A549 (cell line): ENCODE results near the gene SPATA9. TPM values are rescaled to one million over a fixed set of nuclear protein-coding genes. Genes with fewer than 3 reads are reported as not detected.

Experiments used
- ATAC-seq, 2 experiments: fragments of 200-7000 bp in 1 of 2; fragments of >200 bp in 1 of 2; cut with Nextera tagmentation in 1 of 2; cut with Tn5 transposase in 1 of 2; 3 replicates each; pipeline versions ENCODE4 v1.8.0 to v1.9.1; 2018 to 2020; ENCODE audit warnings: mild to moderate bottlenecking in 1 of 2, moderate library complexity in 1 of 2
- CTCF ChIA-PET: fragments of 300-600 bp; sonication (Branson Sonifier 250); formaldehyde crosslinking; extraction: SDS; loops from one replicate; lab custom pipeline; 2021; ENCODE audit warnings: antibody characterized with exemption, inconsistent platforms; lab: Yijun Ruan, JAX
- POLR2A ChIA-PET: fragments of 350-600 bp; formaldehyde crosslinking; extraction: SDS; loops from one replicate; lab custom pipeline; 2021; ENCODE audit warnings: antibody characterized with exemption, inconsistent platforms; lab: Yijun Ruan, JAX
- DNase-seq, 2 experiments: peaks; one replicate each; pipeline versions ENCODE4 v3.0.0 to v3.0.0-alpha.2; 2011 to 2016; ENCODE audit warnings: low read depth in 1 of 2, low spot score in 1 of 2
- FAIRE-seq: peaks from 2 replicates; lab custom pipeline; 2011; peaks lifted over from hg19 to GRCh38; lab: Jason Lieb, UNC
- H3K27ac ChIP-seq, 2 experiments: fragments of >200 bp; sonication (Bioruptor Twin); formaldehyde crosslinking; 3 replicates each; pipeline ENCODE4 v1.5.1; 2016 to 2017
- H3K4me1 ChIP-seq: fragments of >200 bp; sonication (Bioruptor Twin); formaldehyde crosslinking; 3 replicates; pipeline ENCODE4 v1.6.1; 2016
- H3K4me2 ChIP-seq: fragments of >200 bp; sonication (Bioruptor Twin); formaldehyde crosslinking; 3 replicates; pipeline ENCODE4 v1.6.1; 2016
- H3K4me3 ChIP-seq: fragments of >200 bp; sonication (Bioruptor Twin); formaldehyde crosslinking; 3 replicates; pipeline ENCODE4 v1.5.1; 2016
- H3K9me3 ChIP-seq: fragments of >200 bp; sonication (Bioruptor Twin); formaldehyde crosslinking; 3 replicates; pipeline ENCODE4 v1.6.1; 2016
- CBX8 ChIP-seq: fragments of 200-600 bp; sonication (generic); IDR thresholded peaks from 2 replicates; pipeline ENCODE4 v1.6.1; 2016
- CHD2 ChIP-seq: fragments of 150-350 bp; IDR thresholded peaks from 2 replicates; pipeline ENCODE4 v1.6.1; 2014; ENCODE audit warnings: low read length; ENCODE audit not compliant: partially characterized antibody
- E2F6 ChIP-seq: IDR thresholded peaks from 2 replicates; pipeline ENCODE4 v1.6.1; 2012; ENCODE audit warnings: low read depth, borderline replicate concordance
- EHF ChIP-seq: fragments of 250-450 bp; sonication (Bioruptor Pico); IDR thresholded peaks from 2 replicates; pipeline ENCODE4 v1.5.0; 2020; ENCODE audit warnings: mild to moderate bottlenecking
- EP300 ChIP-seq, 2 experiments: fragments of >200 bp; sonication (Bioruptor Twin); formaldehyde crosslinking; IDR thresholded peaks; 2 replicates in 1 of 2; 3 replicates in 1 of 2; pipeline ENCODE4 v1.6.1; 2016 to 2017
- ESRRA ChIP-seq: fragments of 150-350 bp; IDR thresholded peaks from 2 replicates; pipeline ENCODE4 v1.6.1; 2014; ENCODE audit warnings: mild to moderate bottlenecking, low read length, borderline replicate concordance
- FOSB ChIP-seq: fragments of 250-450 bp; sonication (Bioruptor Pico); IDR thresholded peaks from 2 replicates; pipeline ENCODE4 v1.5.0; 2020; ENCODE audit warnings: mild to moderate bottlenecking, moderate library complexity
- FOSL2 ChIP-seq, 2 experiments: fragments of 450-650 bp in 1 of 2; fragments of >200 bp in 1 of 2; sonication (Bioruptor Twin) in 1 of 2; formaldehyde crosslinking; IDR thresholded peaks; 2 replicates each; pipeline versions ENCODE4 v1.5.0 to v1.6.1; 2016 to 2020; ENCODE audit warnings: mild to moderate bottlenecking in 1 of 2, moderate library complexity in 1 of 2
- GATA3 ChIP-seq: IDR thresholded peaks from 2 replicates; pipeline ENCODE4 v1.6.1; 2012; ENCODE audit warnings: borderline replicate concordance
- HDAC2 ChIP-seq: fragments of 200-600 bp; sonication (generic); IDR thresholded peaks from 2 replicates; pipeline ENCODE4 v1.6.1; 2016
- HEYL ChIP-seq: fragments of 250-450 bp; sonication (Bioruptor Pico); IDR thresholded peaks from 2 replicates; pipeline ENCODE4 v1.8.0; 2021; ENCODE audit warnings: mild to moderate bottlenecking, moderate library complexity
- HOXB13 ChIP-seq: fragments of 250-450 bp; sonication (Bioruptor Pico); IDR thresholded peaks from 2 replicates; pipeline ENCODE4 v1.5.0; 2020; ENCODE audit warnings: low read depth, mild to moderate bottlenecking, moderate library complexity
- HOXB5 ChIP-seq: fragments of 250-450 bp; sonication (Bioruptor Pico); IDR thresholded peaks from 2 replicates; pipeline ENCODE4 v1.5.0; 2020; ENCODE audit warnings: mild to moderate bottlenecking, moderate library complexity
- KDM1A ChIP-seq: fragments of 200-600 bp; sonication (generic); IDR thresholded peaks from 2 replicates; pipeline ENCODE4 v1.6.1; 2016; ENCODE audit warnings: low read depth, mild to moderate bottlenecking
- MYC ChIP-seq: IDR thresholded peaks from 2 replicates; pipeline ENCODE4 v1.6.1; 2012; ENCODE audit warnings: mild to moderate bottlenecking, inconsistent platforms, low read length, improper control_type of control experiment, borderline replicate concordance
- NR3C1 ChIP-seq: fragments of >200 bp; sonication (Bioruptor Twin); formaldehyde crosslinking; IDR thresholded peaks from 3 replicates; pipeline ENCODE4 v1.6.1; 2017
- PHF8 ChIP-seq: fragments of 200-600 bp; sonication (generic); IDR thresholded peaks from 2 replicates; pipeline ENCODE4 v1.6.1; 2016; ENCODE audit warnings: low read depth, mild to moderate bottlenecking, antibody characterized with exemption, moderate library complexity, borderline replicate concordance
- RNF2 ChIP-seq: fragments of 200-600 bp; sonication (generic); IDR thresholded peaks from 2 replicates; pipeline ENCODE4 v1.6.1; 2016; ENCODE audit warnings: low read depth, mild to moderate bottlenecking, antibody characterized with exemption, moderate library complexity, borderline replicate concordance
- SMC3 ChIP-seq: fragments of >200 bp; sonication (Bioruptor Twin); formaldehyde crosslinking; IDR thresholded peaks from 3 replicates; pipeline ENCODE4 v1.6.1; 2018; ENCODE audit warnings: inconsistent platforms
- TP53 ChIP-seq: fragments of 250-450 bp; sonication (Bioruptor Pico); IDR thresholded peaks from 2 replicates; pipeline ENCODE4 v1.5.0; 2021; ENCODE audit warnings: mild to moderate bottlenecking, moderate library complexity
- USF2 ChIP-seq: fragments of 450-650 bp; IDR thresholded peaks from 2 replicates; pipeline ENCODE4 v1.6.1; 2014; ENCODE audit warnings: antibody characterized with exemption
- ZC3H11A ChIP-seq: fragments of 450-650 bp; IDR thresholded peaks from 2 replicates; pipeline ENCODE4 v1.6.1; 2014; ENCODE audit warnings: antibody characterized with exemption, mild to moderate bottlenecking
- ZFP36 ChIP-seq: fragments of 450-650 bp; IDR thresholded peaks from 2 replicates; pipeline ENCODE4 v1.6.1; 2014; ENCODE audit warnings: borderline replicate concordance; ENCODE audit not compliant: partially characterized antibody
- WGBS: methylation state at CpG from one replicate; pipeline ENCODE4 v1.1.6; 2017; ENCODE audit errors: missing lambda C conversion rate; 5-methylcytosine and 5-hydroxymethylcytosine counted together
- polyA plus RNA-seq, 4 experiments: library from polyadenylated mRNA; depleted of rRNA in 3 of 4; stranded (reverse); fragments of >200 nt; fragmentation: RNase III in 1 of 4; extraction: RNeasy Plus Mini Kit Qiagen cat#74134 plus additional on column Dnase treatment in 1 of 4; gene quantifications; 2 replicates in 3 of 4; 3 replicates in 1 of 4; pipeline ENCODE4 v1.2.3, GENCODE V29; 2011 to 2017
- TF ChIP-seq, protein P1 (sequence below): fragments of 250-450 bp; sonication (Bioruptor Pico); IDR thresholded peaks from 2 replicates; pipeline ENCODE4 v1.5.0; 2020; ENCODE audit warnings: low read depth, mild to moderate bottlenecking, moderate library complexity

Gene SPATA9
- polyA plus RNA-seq, 2 of the 4 experiments (the other 2 are of a cell fraction), result 0.16 TPM; not detected in 1

DNA sequence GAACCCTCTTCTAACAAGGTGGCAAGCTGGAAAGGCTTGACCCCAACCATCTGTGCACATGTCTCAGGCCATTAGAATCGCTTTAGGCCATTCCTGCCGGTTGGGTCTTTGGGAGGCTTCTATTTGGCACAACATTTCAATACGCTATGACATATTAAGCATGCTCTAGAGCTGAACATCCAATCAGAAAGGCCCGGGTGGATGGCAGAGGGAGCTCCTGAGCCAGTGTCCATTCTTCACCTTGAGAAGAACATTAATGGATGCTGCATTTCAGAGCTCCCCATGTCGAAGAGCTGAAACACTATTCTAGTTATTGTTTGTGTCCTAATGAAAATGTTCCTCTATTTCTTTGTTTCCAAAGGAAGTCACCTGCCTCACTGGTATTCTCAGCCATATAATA is 12.8 kb downstream of the SPATA9 start:
- no peak overlapping the region for H3K4me2 ChIP-seq
- no peak for DNase-seq
- no peaks in the 10 kb centered on the region for H3K9me3 ChIP-seq
- no peaks in the 10 kb centered on the region for H3K4me1 ChIP-seq
- 82% methylated on average over 5 of the region's 5 CpGs for WGBS
- POLR2A ChIA-PET, result interaction anchor here (1.2 kb wide), 1 partner anchor 23 kb away, joined by 4 read pairs; the partner anchor contains the start of gene RFESD
- CTCF ChIA-PET, result interaction anchor here (0.6 to 3.3 kb wide), 7 partner anchors 8 to 176 kb away, joined by 3 to 18 read pairs (median 5); no protein-coding TSS in a partner anchor
- H3K27ac ChIP-seq, result no peak overlapping the region
- no peak for FAIRE-seq
- TF ChIP-seq MYC (no peak), TP53 (CRISPR knock-in tag) (no peak), EP300 (IDR thresholded peaks at IDR 0.05) (no peak), FOSL2 (IDR thresholded peaks at IDR 0.05) (no peak), FOSL2 (CRISPR knock-in tag; IDR thresholded peaks at IDR 0.05) (no peak), PHF8 (no peak), HEYL (CRISPR knock-in tag) (no peak), ZFP36 (no peak), HOXB5 (CRISPR knock-in tag) (no peak), NR3C1 (no peak), E2F6 (no peak), CHD2 (no peak)
- TF ChIP-seq, protein P1, sequence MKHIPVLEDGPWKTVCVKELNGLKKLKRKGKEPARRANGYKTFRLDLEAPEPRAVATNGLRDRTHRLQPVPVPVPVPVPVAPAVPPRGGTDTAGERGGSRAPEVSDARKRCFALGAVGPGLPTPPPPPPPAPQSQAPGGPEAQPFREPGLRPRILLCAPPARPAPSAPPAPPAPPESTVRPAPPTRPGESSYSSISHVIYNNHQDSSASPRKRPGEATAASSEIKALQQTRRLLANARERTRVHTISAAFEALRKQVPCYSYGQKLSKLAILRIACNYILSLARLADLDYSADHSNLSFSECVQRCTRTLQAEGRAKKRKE, result no peak
- ATAC-seq, result no peak
- H3K4me3 ChIP-seq, result no peak overlapping the region

GRCh38 chr5:95669540-95669939 is 13.3 kb downstream of the SPATA9 start:
- DNase-seq (no peak), FAIRE-seq (no peak), ATAC-seq (no peak)
- CTCF ChIA-PET, result interaction anchor here (1.6 to 3.3 kb wide), 4 partner anchors 12 to 177 kb away, joined by 5 to 18 read pairs (median 6); no protein-coding TSS in a partner anchor
- no peak overlapping the region for H3K4me2 ChIP-seq
- WGBS, result 89% methylated on average over 4 of the region's 4 CpGs
- H3K4me1 ChIP-seq, result peaks cover under 1% of the 10 kb centered on the region; the same call in 1 of the 3 replicates
- H3K9me3 ChIP-seq, result no peaks in the 10 kb centered on the region
- TF ChIP-seq EHF (CRISPR knock-in tag), result no peak
- TF ChIP-seq, protein P1, result no peak
- no peak for TF ChIP-seq USF2
- no peak for TF ChIP-seq ZFP36
- no peak for TF ChIP-seq HOXB13 (CRISPR knock-in tag)
- TF ChIP-seq GATA3, result no peak
- no peak for TF ChIP-seq ZC3H11A
- TF ChIP-seq CBX8, result no peak
- TF ChIP-seq ESRRA, result no peak
- no peak for TF ChIP-seq TP53 (CRISPR knock-in tag)
- no peak for TF ChIP-seq HDAC2
- TF ChIP-seq KDM1A, result no peak
- TF ChIP-seq SMC3, result no peak
- TF ChIP-seq FOSB (CRISPR knock-in tag), result no peak
- TF ChIP-seq NR3C1, result no peak
- TF ChIP-seq HOXB5 (CRISPR knock-in tag), result no peak
- TF ChIP-seq RNF2, result no peak
- no peak overlapping the region for H3K4me3 ChIP-seq
- H3K27ac ChIP-seq, result no peak overlapping the region
- POLR2A ChIA-PET, result interaction anchor here (1.2 kb wide), 1 partner anchor 23 kb away, joined by 4 read pairs; the partner anchor contains the start of gene RFESD
